Gastrocnemius medialis (tissue), 4 donors: ENCODE data around the gene OMD.

Experiments
- CTCF ChIP-seq, 5 experiments: fragments of 450-650 bp in 3 of 5; fragments of 200-600 bp in 2 of 5; sonication (generic) in 2 of 5; IDR thresholded peaks in 4 of 5; conservative IDR thresholded peaks in 1 of 5; 1 replicate in 4 of 5; 2 replicates in 1 of 5; pipeline ENCODE4 v1.5.1; 2016 to 2019; ENCODE audit warnings: antibody characterized with exemption in 5 of 5, mild to moderate bottlenecking in 3 of 5, moderate library complexity in 3 of 5
- POLR2A ChIP-seq, 2 donors: fragments of 450-650 bp; IDR thresholded peaks; one replicate each; pipeline ENCODE4 v1.6.1; 2017; ENCODE audit warnings: antibody characterized with exemption in 2 of 2, mild to moderate bottlenecking in 2 of 2, moderate library complexity in 2 of 2

GRCh38 chr9:92406477-92406876 is 17.8 kb downstream of the OMD start:
- TF ChIP-seq CTCF (IDR thresholded peaks at IDR 0.05 in 4 of 5, conservative IDR thresholded peaks at IDR 0.05 in 1 of 5) (no peak), POLR2A (IDR thresholded peaks at IDR 0.05) (no peak)
